ENCODE measurements around the gene CBFB. TPM values are rescaled to one million over a fixed set of nuclear protein-coding genes. Genes with fewer than 3 reads are reported as not detected.

CBFB gene
- total and polyA plus RNA-seq, 9 of the 15 experiments (the other 6 are each of a cell fraction or from before 2014, with no cell fraction given): 22.0 to 112 (median 66.5) TPM

DNA sequence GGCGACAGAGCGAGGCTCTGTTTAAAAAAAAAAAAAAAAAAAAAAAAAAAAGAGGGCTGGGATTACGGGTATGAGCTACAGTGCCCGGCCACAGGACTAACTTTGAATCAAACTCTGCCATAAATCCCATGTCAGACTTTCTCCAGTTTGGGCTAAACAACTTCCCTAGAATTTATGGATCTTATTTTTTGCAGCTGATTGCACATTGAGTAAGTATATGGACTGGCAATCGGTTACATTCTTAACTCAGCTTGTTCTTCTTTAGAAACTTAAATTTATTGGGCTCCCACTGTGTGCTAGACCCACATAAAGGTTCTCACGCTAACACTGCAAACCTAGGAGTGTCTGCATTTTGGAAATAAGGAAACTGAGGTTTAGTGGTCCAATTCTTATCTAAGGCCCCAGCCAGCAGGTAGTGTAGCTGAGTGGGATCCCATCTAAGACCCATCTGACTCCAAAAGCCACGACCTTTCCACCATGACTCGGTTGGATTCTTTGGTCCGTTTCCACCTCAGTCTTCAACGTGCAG lies 718 bp upstream of the CBFB start (continued):
- TF ChIP-seq, protein P1, sequence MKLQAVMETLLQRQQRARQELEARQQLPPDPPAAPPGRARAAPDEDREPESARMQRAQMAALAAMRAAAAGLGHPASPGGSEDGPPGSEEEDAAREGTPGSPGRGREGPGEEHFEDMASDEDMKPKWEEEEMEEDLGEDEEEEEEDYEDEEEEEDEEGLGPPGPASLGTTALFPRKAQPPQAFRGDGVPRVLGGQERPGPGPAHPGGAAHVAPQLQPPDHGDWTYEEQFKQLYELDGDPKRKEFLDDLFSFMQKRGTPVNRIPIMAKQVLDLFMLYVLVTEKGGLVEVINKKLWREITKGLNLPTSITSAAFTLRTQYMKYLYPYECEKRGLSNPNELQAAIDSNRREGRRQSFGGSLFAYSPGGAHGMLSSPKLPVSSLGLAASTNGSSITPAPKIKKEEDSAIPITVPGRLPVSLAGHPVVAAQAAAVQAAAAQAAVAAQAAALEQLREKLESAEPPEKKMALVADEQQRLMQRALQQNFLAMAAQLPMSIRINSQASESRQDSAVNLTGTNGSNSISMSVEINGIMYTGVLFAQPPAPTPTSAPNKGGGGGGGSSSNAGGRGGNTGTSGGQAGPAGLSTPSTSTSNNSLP (IDR thresholded peaks at IDR 0.05; ENCODE audit: borderline replicate concordance, low read depth, low read length): no peak
- TF ChIP-seq CHD1 (IDR thresholded peaks at IDR 0.05; ENCODE audit: low read length) (no peak), ZNF124 (CRISPR knock-in tag; IDR thresholded peaks at IDR 0.05) (no peak), TRIM24 (IDR thresholded peaks at IDR 0.05) (no peak), TEAD1 (CRISPR knock-in tag; IDR thresholded peaks at IDR 0.05) (peak in 1 of 2 experiments; percentile 58; a peak in 1 of 4 replicates), PRPF4 (IDR thresholded peaks at IDR 0.05; ENCODE audit: insufficient read depth, low read depth, low read length, poor library complexity, severe bottlenecking) (no peak), POLR2AphosphoS5 (IDR thresholded peaks at IDR 0.05; ENCODE audit: control insufficient read depth, insufficient read depth, low read depth, low read length) (no peak), POLR2H (tag; IDR thresholded peaks at IDR 0.05; ENCODE audit: low read depth) (no peak), FOXJ2 (tag; IDR thresholded peaks at IDR 0.05) (no peak), ZNF282 (CRISPR knock-in tag; IDR thresholded peaks at IDR 0.05) (no peak), MEF2A (IDR thresholded peaks at IDR 0.05; ENCODE audit: control insufficient read depth, low read depth, low read length) (no peak), SIN3B (IDR thresholded peaks at IDR 0.05; ENCODE audit: low read depth) (no peak)
- TF ChIP-seq, protein P2, sequence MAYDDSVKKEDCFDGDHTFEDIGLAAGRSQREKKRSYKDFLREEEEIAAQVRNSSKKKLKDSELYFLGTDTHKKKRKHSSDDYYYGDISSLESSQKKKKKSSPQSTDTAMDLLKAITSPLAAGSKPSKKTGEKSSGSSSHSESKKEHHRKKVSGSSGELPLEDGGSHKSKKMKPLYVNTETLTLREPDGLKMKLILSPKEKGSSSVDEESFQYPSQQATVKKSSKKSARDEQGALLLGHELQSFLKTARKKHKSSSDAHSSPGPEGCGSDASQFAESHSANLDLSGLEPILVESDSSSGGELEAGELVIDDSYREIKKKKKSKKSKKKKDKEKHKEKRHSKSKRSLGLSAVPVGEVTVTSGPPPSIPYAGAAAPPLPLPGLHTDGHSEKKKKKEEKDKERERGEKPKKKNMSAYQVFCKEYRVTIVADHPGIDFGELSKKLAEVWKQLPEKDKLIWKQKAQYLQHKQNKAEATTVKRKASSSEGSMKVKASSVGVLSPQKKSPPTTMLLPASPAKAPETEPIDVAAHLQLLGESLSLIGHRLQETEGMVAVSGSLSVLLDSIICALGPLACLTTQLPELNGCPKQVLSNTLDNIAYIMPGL (CRISPR knock-in tag; IDR thresholded peaks at IDR 0.05): no peak
- TF ChIP-seq, protein P3, sequence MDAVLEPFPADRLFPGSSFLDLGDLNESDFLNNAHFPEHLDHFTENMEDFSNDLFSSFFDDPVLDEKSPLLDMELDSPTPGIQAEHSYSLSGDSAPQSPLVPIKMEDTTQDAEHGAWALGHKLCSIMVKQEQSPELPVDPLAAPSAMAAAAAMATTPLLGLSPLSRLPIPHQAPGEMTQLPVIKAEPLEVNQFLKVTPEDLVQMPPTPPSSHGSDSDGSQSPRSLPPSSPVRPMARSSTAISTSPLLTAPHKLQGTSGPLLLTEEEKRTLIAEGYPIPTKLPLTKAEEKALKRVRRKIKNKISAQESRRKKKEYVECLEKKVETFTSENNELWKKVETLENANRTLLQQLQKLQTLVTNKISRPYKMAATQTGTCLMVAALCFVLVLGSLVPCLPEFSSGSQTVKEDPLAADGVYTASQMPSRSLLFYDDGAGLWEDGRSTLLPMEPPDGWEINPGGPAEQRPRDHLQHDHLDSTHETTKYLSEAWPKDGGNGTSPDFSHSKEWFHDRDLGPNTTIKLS (IDR thresholded peaks at IDR 0.05; ENCODE audit: borderline replicate concordance, low read depth): no peak
- TF ChIP-seq, protein P4, sequence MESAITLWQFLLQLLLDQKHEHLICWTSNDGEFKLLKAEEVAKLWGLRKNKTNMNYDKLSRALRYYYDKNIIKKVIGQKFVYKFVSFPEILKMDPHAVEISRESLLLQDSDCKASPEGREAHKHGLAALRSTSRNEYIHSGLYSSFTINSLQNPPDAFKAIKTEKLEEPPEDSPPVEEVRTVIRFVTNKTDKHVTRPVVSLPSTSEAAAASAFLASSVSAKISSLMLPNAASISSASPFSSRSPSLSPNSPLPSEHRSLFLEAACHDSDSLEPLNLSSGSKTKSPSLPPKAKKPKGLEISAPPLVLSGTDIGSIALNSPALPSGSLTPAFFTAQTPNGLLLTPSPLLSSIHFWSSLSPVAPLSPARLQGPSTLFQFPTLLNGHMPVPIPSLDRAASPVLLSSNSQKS (CRISPR knock-in tag; IDR thresholded peaks at IDR 0.05): no peak
- TF ChIP-seq, protein P5, sequence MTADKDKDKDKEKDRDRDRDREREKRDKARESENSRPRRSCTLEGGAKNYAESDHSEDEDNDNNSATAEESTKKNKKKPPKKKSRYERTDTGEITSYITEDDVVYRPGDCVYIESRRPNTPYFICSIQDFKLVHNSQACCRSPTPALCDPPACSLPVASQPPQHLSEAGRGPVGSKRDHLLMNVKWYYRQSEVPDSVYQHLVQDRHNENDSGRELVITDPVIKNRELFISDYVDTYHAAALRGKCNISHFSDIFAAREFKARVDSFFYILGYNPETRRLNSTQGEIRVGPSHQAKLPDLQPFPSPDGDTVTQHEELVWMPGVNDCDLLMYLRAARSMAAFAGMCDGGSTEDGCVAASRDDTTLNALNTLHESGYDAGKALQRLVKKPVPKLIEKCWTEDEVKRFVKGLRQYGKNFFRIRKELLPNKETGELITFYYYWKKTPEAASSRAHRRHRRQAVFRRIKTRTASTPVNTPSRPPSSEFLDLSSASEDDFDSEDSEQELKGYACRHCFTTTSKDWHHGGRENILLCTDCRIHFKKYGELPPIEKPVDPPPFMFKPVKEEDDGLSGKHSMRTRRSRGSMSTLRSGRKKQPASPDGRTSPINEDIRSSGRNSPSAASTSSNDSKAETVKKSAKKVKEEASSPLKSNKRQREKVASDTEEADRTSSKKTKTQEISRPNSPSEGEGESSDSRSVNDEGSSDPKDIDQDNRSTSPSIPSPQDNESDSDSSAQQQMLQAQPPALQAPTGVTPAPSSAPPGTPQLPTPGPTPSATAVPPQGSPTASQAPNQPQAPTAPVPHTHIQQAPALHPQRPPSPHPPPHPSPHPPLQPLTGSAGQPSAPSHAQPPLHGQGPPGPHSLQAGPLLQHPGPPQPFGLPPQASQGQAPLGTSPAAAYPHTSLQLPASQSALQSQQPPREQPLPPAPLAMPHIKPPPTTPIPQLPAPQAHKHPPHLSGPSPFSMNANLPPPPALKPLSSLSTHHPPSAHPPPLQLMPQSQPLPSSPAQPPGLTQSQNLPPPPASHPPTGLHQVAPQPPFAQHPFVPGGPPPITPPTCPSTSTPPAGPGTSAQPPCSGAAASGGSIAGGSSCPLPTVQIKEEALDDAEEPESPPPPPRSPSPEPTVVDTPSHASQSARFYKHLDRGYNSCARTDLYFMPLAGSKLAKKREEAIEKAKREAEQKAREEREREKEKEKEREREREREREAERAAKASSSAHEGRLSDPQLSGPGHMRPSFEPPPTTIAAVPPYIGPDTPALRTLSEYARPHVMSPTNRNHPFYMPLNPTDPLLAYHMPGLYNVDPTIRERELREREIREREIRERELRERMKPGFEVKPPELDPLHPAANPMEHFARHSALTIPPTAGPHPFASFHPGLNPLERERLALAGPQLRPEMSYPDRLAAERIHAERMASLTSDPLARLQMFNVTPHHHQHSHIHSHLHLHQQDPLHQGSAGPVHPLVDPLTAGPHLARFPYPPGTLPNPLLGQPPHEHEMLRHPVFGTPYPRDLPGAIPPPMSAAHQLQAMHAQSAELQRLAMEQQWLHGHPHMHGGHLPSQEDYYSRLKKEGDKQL (CRISPR knock-in tag; IDR thresholded peaks at IDR 0.05; ENCODE audit: borderline replicate concordance): 0 out of 2 replicates have a peak, but pooled peaks have one; percentile 48
